ENCODE measurements around the gene DSP.
A peak's percentile ranks its signal among the peaks of the same experiment; 100 is the strongest.

DSP gene

GRCh38 chr6:7502743-7503142 lies 38.7 kb upstream of the DSP start:
- no peak overlapping the region for H3K4me3 ChIP-seq (replicated peaks in 1 of 2; ENCODE audit: low read depth in 2 of 2, low read length in 2 of 2)
- TF ChIP-seq, protein P1, sequence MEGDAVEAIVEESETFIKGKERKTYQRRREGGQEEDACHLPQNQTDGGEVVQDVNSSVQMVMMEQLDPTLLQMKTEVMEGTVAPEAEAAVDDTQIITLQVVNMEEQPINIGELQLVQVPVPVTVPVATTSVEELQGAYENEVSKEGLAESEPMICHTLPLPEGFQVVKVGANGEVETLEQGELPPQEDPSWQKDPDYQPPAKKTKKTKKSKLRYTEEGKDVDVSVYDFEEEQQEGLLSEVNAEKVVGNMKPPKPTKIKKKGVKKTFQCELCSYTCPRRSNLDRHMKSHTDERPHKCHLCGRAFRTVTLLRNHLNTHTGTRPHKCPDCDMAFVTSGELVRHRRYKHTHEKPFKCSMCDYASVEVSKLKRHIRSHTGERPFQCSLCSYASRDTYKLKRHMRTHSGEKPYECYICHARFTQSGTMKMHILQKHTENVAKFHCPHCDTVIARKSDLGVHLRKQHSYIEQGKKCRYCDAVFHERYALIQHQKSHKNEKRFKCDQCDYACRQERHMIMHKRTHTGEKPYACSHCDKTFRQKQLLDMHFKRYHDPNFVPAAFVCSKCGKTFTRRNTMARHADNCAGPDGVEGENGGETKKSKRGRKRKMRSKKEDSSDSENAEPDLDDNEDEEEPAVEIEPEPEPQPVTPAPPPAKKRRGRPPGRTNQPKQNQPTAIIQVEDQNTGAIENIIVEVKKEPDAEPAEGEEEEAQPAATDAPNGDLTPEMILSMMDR (IDR thresholded peaks at IDR 0.05; ENCODE audit: low read depth, low read length) = no peak
- DNase-seq (ENCODE audit: low read depth in 2 of 2) = no peak

DNA sequence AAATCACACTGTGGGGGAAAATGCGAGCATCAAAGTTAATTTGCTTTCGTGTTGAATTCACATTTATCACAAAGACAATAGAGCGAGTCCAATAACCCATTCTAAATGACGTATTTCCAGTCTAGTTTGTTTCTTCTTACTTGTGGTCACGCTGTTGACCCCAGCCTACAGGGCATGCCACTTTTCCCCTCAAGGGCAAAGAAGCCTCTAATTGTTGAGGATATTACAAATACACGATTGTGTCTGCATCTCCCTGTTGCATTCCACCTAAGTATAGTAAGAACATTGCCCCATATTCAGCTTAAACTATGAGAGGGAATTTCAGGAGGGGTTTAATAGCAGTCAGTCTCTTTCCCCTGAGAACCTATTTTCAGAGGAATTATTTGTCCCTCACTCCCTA lies 37.4 kb upstream of the DSP start:
- H3K4me3 ChIP-seq (replicated peaks in 1 of 2; ENCODE audit: low read depth in 2 of 2, low read length in 2 of 2) = no peak overlapping the region
- TF ChIP-seq, protein P1 (IDR thresholded peaks at IDR 0.05; ENCODE audit: low read depth, low read length) = no peak
- no peak for DNase-seq (ENCODE audit: low read depth in 2 of 2)

GRCh38 chr6:7505189-7505699 lies 36.2 kb upstream of the DSP start:
- H3K4me3 ChIP-seq (replicated peaks in 1 of 2; ENCODE audit: low read depth in 2 of 2, low read length in 2 of 2) = no peak overlapping the region
- TF ChIP-seq, protein P1 (IDR thresholded peaks at IDR 0.05; ENCODE audit: low read depth, low read length) = no peak
- peak; percentile 53 to 75 for DNase-seq (ENCODE audit: low read depth in 2 of 2)

DNA sequence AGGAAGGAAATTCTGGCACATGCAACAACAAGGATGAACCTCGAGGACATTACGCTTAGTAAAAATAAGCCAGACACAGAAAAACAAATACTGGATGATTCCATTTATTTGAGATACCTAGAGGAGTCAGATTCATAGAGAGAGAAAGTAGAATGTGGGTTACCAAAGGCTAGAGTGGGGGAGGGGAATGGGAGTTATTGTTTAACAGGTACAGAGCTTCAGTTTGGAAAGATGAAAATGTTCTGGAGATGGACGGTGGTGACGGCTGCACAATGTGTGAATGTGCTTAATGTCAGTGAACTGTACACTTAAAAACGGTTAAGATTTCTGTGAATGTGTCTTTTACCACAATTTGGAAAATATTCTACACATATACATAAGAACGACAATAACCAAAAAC lies 33.9 kb upstream of the DSP start:
- no peak for DNase-seq (ENCODE audit: low read depth in 2 of 2)
- H3K4me3 ChIP-seq (replicated peaks in 1 of 2; ENCODE audit: low read depth in 2 of 2, low read length in 2 of 2) = no peak overlapping the region
- TF ChIP-seq, protein P1 (IDR thresholded peaks at IDR 0.05; ENCODE audit: low read depth, low read length) = no peak

- TF ChIP-seq, protein P1 (IDR thresholded peaks at IDR 0.05; ENCODE audit: low read depth, low read length) = no peak
Measured at GRCh38 chr6:7512320-7512719, 29.2 kb upstream of the DSP start.

DNA sequence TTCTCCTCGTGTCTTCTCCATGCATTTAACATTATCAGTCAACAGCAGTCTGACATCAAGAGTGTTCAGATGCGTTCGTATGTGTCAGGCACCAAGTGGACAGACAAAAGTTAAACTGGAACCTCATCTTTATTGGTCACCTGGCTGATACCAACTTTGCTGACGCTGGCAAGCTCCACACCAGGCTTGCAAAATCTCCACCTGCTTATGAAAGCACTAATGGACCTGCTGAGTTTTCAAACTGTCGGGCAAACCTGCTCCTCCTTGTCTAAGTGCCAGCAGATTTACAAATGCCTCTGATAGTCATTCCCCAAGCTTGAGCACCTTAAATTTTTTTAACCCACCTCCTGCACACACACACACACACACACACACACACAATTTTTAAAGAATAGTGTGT lies 27.9 kb upstream of the DSP start:
- no peak for DNase-seq (ENCODE audit: low read depth in 2 of 2)
- no peak overlapping the region for H3K4me3 ChIP-seq (replicated peaks in 1 of 2; ENCODE audit: low read depth in 2 of 2, low read length in 2 of 2)
- TF ChIP-seq, protein P1 (IDR thresholded peaks at IDR 0.05; ENCODE audit: low read depth, low read length) = no peak

More at GRCh38 chr6:7512320-7512719, 29.2 kb upstream of the DSP start:
- H3K4me3 ChIP-seq (replicated peaks in 1 of 2; ENCODE audit: low read depth in 2 of 2, low read length in 2 of 2) = no peak overlapping the region
- no peak for DNase-seq (ENCODE audit: low read depth in 2 of 2)

GRCh38 chr6:7515363-7515762 lies 26.1 kb upstream of the DSP start:
- no peak for DNase-seq (ENCODE audit: low read depth in 2 of 2)
- TF ChIP-seq, protein P1 (IDR thresholded peaks at IDR 0.05; ENCODE audit: low read depth, low read length) = no peak
- no peak overlapping the region for H3K4me3 ChIP-seq (replicated peaks in 1 of 2; ENCODE audit: low read depth in 2 of 2, low read length in 2 of 2)

All from cardiac fibroblast (primary cell).